ENCODE data around the gene LLGL2.

Gene LLGL2

DNA sequence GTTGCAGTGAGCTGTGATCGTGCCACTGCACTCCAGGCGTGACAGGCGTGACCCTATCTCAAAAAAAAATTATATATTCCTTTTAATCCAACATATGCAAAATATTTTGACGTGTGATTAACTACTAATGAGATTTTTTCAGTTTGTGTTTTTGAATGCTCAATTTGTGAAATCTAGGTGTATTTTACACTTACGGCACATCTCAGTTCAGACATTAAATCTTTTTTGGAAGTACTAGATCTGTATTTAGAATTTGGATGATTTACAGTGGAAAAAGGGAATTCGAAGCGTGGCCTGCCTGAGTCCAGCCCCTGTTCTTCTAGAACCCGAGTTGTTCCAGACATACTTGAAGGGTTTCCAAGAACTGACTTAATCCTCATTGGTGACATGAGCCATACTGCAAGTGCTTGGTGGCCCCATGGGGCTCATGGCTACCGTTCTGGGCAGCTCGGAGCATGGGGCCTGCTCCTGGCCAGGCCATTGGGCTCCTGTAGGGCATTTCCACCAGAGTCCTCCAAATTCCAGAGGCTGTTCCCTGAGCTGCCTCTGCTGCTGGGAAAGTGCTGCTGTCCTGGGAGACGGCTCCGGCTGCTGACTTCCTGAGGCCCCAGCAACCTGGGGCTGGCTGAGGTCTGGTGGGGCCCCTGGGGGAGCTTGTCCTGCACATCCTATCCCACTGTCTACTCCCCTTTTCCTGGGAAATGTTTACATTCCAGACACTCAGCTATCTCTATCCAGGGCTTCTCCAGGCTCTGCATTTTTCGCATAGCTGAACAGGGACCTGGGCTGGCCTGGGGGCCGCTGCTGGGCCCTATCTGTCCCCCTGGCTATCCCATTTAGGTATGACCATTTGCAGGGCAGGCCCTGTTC lies 27.2 kb downstream of the LLGL2 start:
- DNase-seq (ENCODE audit: low spot score): no peak

DNA sequence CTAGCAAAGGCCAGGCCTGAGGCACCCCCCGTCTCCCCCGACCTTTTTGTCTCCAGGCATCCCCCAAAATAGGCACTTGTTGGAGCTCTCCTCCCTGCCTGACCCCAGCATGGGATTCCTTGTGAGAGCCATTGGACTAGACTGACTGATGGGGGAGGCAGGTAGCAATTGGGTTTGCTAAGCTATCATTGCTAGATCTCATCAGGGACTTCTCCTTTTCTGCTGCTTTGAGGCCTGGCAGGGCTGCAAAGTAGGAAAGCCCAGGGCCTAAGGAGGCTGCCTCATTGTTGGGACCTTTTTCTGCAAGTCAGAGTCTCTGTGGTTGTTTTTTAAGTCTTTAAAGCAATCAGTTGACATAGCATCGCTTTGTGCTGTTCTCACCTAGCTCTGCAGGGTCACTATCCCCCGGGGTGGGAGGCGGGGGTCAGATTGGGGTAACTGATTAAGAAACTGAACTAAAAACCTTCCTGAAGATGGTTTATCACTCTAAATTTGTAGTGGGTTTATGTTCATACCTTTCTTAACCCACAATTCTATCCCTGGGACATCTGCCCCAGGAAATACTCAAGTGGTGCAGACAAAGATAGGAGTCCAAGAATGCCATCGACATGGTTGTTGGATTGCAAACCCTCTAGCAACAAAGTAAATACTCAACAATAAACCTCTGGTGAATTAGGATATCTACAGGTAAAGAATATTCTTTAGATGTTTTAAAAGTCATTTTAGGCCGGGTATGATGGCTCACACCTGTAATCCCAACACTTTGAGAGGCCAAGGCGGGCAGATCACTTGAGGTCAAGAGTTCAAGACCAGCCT lies 28.0 kb downstream of the LLGL2 start:
- DNase-seq (ENCODE audit: low spot score): no peak

DNA sequence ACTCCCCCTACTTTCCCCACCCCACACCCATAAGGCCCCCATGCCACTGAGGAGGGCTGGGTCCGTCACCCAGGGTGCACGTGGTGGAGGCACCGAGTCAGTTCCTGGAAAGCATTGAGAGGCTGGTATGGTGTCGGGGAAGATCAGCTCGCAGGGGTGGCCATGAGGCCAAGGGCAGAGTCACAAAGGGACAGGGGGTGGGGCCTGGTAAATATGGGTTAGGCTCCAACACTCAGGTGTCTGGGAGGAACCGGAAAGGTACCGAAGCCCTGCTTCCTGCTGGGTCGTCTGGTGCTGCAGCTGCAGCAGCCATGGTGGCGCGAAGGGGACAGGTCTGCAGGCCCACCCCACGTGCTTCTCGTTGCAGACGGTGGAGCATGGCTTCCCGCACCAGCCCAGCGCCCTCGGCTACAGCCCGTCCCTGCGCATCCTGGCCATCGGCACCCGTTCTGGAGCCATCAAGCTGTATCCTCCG lies 30.2 kb downstream of the LLGL2 start:
- DNase-seq (ENCODE audit: low spot score): no peak

DNA sequence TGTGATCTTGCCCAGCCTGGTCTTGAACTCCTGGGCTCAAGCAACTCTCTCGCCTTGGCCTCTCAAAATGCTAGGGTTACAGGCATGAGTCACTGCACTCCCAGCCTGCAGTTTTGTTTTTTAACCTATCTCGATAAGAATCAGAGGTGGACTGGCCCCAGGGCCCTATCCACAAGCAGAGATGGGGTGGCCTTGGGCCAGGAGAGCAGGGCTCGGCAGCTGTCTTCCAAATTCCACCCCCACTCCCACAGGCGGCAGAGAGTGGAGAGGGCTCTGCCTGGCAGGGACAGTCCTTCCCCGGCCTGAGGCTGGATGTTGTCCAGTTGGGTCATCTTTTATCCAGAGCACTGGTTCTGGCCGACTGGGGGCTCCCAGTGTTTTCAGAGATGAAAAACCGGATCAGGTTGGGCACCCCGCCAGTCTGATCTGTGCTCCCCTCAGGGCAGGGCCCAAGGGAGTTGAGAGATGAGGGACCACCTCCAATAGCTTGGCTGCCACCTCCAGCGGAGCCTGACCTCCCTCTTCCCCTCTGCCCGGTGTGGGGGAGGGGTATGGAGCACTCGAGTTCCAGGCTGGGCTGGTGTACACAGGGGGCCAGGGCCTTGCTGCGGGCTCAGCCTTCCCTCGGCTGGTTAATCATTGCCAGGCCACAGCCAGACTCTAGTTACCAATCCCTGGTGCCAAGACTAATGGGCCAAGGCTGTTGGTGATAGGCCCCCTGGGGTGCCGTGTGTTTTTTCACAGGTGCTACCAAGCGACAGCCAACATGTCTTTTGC lies 31.8 kb downstream of the LLGL2 start:
- DNase-seq (ENCODE audit: low spot score): peak; percentile 57

DNA sequence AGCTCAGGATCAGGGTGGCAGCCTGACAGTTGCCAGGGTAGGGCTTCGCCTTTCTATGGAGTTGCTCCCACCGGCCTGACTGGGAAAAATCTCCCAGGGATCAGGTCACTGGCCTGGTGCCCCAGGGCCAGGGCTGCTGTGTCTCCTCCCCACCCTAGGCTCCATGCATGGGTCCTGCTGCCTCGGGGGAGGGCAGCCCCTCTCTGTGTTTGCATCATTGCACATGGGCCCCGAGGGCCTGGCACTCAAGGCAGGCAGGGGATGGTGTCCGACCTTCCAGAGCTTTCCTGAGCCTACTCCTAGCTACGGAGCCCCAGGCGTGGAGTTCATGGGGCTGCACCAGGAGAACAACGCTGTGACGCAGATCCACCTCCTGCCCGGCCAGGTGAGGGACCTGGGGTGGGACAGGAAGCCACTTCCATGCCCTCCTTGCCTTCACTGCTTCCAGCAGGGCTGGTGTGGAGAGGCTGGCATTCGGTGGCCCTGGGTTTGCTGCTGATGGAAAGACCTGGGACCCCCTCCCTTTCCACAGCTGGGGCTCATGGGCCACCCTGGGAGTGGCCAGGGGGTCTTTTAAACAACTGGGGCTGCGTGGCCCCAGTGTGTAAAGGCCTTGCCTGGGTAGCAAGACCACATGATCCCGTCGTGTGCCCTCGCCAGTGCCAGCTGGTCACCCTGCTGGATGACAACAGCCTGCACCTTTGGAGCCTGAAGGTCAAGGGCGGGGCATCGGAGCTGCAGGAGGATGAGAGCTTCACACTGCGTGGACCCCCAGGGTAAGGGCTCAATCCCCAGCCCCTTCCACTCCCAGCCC lies 32.6 kb downstream of the LLGL2 start:
- no peak for DNase-seq (ENCODE audit: low spot score)

DNA sequence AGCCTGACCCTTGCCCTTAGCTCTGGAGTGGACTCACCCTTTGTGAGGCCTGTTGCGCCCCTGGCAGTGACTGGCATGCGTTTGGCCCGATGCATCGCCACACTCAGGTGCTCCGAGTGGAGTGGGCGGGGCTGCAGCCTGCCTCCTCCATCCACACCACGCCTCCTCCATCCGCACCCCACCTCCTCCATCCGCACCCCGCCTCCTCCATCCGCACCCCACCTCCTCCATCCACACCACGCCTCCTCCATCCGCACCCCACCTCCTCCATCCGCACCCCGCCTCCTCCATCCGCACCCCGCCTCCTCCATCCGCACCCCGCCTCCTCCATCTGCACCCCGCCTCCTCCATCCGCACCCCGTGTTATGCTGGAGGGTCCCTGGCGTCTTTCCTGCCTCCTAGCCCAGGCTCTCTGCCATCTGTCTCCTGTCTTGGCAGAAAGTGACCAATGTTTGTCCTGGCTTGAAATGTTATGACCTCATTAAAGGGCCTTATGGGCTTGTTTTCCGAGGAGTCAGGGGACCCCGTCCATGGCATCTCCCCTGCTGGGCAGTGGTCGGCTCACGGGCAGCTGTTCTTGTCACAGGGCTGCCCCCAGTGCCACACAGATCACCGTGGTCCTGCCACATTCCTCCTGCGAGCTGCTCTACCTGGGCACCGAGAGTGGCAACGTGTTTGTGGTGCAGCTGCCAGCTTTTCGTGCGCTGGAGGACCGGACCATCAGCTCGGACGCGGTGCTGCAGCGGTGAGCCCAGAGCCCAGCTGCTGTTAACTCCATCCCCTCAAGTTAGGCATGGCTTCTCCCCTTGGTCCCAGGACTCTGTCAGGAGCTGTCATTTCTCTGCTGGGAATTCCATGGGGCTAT lies 33.4 kb downstream of the LLGL2 start:
- DNase-seq (ENCODE audit: low spot score): no peak

DNA sequence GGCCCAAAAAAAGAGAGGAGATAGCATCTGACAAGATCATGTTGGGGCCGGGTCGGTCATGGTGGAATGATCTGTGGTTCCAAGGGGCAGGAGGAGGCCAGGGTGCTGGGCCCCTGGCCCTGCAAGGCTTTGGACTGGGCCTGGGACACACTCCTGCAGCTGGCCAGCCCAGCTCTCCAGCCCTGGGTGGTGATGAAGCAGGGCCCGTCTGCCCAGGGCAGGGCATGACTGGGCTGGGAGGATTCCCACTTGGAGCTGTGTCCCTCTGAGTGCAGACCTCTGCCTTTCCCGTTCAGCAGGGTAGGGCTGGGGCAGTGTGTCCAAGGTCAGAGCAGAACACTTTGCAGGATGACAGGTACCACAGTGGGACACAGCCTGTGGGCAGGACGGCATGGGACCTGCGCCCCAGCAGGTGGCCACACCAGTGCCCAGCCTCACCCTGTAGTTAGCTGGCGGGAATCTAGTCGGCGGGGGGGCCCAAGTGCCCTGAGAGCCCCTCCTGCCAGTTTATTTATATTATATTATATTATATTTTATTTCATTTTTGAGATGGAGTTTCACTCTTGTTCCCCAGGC lies 34.5 kb downstream of the LLGL2 start:
- DNase-seq (ENCODE audit: low spot score): no peak

DNA sequence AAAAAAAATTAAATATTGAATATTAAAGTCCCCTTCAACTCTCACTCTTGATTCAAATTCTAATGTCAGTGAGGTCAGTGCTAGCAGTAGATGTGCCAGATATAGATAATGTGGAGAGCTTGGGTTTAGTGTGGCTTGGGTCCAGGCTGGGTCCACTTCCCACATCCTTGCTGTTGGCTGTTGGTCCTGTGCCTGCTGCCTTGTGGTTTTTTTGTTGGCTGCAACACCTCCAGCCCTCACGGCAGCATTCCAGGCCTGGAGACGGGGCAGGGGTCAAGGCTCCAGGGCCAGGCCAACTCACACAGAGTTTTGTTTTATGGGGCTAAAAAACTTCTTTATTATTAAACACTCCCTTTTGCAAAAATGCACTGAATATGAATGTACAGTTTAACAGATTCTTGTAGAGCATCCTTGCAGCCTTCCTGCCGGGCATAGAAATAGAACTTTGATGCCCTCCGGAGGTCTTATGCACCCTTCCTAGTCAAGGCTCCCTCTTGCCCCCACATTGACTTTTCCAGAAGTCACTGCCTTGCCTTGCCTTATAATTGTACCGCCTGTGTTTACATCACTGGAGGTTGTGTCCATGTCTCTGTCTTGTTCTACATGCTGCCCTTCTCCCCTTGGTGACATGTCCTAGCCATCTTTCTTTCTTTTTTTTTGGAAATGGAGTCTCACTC lies 36.6 kb downstream of the LLGL2 start:
- DNase-seq (ENCODE audit: low spot score): peak; percentile 75

DNA sequence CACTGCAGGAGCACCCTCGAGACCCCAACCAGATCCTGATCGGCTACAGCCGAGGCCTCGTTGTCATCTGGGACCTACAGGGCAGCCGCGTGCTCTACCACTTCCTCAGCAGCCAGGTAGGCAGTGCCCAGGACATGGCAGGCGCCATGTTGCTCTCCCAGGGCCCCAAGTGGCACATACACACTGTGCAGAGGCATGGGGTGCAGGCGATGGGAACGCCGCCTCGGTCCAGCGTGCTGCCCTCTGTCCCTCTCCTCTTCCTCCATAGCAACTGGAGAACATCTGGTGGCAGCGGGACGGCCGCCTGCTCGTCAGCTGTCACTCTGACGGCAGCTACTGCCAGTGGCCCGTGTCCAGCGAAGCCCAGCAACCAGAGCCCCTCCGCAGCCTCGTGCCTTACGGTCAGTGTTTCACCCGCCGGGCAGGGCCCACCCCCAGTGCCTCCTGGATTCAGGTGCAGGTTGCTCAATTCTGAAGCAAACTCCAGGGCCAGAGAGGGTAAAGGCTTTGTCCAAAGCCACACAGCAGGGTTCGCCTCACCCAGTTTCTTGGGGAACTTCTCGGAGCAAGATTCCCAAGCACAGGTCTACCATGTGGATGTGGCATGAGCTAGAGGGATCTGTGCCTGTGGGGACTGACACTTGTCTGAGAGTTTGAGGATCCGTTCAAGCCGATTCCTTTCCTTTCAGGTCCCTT lies 37.7 kb downstream of the LLGL2 start:
- no peak for DNase-seq (ENCODE audit: low spot score)

DNA sequence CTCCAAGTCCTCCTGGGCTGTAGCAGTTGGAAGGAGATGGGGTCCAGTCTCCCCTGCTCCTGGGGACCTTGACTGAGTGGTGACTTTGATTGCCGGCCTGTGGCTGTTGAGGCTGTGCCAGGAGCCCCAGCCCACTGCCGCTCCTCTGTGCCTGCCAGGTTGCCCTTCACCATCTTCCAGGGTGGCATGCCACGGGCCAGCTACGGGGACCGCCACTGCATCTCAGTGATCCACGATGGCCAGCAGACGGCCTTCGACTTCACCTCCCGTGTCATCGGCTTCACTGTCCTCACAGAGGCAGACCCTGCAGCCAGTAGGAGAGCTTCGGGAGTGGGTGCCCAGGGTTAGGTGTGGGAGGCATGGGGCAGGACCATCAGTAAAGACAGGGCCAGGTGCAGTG lies 38.7 kb downstream of the LLGL2 start:
- DNase-seq (ENCODE audit: low spot score): no peak

DNA sequence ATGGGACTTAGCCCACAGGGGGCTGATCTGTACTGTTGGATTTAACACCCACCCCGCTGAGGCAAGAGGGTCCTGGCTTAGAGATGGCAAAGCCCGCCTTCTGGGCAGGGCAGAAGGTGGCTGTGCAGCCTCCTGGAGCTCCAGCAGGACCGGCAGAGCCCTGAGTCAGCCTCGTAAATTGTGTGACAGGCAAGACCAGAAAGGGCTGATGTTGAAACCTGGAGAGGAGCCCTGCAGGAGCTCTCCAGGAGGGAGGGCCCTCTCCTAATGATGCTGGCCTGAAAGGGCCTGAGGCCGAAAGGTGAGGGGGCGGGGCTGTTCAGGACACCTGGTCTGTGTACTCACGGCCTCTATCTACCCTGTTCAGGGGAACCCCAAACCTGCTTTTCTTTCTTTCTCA lies 39.6 kb downstream of the LLGL2 start:
- DNase-seq (ENCODE audit: low spot score): peak; percentile 55

DNA sequence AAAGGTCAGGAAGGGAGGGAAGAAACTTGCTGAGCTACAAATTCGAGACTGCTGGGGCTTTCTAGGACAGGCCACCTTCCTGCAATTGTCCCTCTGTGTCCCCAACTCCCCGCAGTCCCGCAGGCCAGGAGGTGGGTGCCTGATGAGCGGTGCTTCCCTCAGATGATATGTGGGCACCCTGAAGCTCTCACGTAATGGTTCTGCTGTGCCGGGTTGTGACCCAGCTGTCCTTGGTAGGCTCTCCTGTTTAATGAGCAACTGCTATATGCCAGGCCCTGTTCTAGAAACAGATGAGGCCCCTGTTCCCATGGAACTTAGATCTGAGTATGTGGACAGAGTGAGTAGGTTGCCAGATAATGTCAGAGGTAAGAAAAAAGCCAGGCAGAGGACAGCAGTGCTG lies 40.1 kb downstream of the LLGL2 start:
- DNase-seq (ENCODE audit: low spot score): no peak

DNA sequence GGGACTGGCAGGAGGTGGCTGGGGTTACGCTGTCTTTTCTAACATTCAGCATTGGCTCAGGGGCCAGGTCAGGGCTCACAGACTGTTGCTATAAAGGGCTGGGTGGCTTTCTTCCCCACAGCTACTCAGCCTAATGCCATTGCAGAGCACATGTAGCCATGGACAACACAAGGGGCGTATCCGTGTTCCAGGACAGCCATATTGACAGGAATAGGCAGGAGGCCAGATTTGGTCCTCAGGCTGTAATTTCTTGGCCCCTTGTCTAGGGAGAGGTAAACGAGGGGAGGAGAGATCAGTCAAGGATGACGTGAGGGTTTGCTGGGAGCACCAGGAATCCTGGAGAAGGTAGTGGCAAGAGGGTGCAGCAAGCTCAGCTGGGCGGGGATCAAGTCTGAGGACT lies 40.9 kb downstream of the LLGL2 start:
- DNase-seq (ENCODE audit: low spot score): no peak

DNA sequence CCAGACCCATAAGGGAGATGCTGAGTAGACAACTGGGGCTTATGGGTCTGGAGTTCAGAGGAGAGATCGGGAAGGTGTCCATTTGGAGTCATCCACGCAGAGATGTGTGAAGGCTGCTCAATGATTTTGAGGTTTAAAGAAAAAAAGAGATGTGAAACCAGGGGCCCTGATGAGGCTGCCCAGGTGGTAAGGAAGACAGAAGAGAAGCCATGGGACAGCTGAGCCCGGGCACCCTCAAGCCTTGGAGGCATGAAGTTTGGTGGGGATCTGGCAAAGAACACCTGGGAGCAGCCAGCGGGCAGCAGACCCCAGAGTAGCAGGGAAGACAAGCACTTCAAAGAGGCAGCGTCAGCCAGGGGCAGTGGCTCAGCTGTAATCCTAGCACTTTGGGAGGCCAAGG lies 41.3 kb downstream of the LLGL2 start:
- DNase-seq (ENCODE audit: low spot score): no peak

DNA sequence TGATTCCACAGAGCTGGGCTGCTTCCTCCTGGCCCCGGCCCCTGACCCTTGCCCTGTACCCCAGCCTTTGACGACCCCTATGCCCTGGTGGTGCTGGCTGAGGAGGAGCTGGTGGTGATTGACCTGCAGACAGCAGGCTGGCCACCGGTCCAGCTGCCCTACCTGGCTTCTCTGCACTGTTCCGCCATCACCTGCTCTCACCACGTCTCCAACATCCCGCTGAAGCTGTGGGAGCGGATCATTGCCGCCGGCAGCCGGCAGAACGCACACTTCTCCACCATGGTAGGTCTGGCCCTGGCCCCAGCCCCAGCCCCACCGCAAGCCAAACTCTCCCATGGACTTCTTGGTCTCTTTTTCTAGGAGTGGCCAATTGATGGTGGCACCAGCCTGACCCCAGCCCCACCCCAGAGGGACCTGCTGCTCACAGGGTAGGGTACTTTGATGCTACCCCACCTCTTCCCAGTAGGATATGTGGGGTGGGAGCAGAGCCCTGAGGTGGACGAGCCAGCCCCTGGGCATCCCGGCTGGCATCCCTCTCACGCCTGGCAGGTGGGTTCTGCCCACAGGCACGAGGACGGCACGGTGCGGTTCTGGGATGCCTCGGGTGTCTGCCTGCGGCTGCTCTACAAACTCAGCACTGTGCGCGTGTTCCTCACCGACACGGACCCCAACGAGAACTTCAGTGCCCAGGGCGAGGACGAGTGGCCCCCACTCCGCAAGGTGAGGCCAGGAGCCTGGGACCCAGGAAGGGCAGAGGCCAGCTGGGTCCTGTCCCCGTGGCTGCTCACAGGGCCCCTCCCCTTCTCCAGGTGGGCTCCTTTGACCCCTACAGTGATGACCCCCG lies 43.1 kb downstream of the LLGL2 start:
- no peak for DNase-seq (ENCODE audit: low spot score)

DNA sequence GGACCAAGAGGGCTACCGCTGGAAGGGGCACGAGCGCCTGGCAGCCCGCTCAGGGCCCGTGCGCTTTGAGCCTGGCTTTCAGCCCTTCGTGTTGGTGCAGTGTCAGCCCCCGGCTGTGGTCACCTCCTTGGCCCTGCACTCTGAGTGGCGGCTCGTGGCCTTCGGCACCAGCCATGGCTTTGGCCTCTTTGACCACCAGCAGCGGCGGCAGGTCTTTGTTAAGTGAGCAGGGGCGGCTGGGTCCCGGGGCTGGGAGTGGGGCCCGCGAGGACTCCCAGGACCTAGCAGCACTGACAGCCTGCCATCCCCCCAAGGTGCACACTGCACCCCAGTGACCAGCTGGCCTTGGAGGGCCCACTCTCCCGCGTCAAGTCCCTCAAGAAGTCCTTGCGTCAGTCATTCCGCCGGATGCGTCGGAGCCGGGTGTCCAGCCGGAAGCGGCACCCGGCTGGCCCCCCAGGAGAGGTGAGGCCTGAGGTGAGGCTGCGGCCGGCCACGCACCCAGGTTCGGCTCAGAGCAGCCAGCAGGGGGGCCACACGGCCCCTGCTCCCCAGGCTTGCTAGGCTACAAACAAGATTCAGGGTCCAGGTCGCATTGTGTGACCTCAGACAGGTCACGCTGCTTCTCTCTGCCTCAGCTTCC lies 44.7 kb downstream of the LLGL2 start:
- DNase-seq (ENCODE audit: low spot score): no peak

DNA sequence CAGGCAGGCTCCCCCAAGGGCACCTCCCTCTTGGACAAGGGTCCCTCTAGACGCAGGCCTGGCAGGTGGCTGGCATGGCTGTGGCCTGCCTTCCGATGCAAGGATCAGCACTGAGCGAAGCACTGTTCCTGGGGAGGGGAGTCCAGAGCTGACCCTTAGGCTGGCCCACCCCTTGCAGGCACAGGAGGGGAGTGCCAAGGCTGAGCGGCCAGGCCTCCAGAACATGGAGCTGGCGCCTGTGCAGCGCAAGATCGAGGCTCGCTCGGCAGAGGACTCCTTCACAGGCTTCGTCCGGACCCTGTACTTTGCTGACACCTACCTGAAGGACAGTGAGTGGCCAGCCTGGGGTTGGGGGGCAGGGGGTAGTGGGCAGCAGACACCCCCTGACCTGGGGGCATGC lies 45.3 kb downstream of the LLGL2 start:
- no peak for DNase-seq (ENCODE audit: low spot score)

Data from AG08396 (cell line).